Measurements from ENCODE around the gene RNGTT.

RNGTT gene

GRCh38 chr6:88870717-88871330 is 92.6 kb downstream of the RNGTT start:
- H3K9ac ChIP-seq: no peak overlapping the region
- no peaks in the 10 kb centered on the region for H3K4me1 ChIP-seq
- no peaks in the 10 kb centered on the region for H3K27me3 ChIP-seq (ENCODE audit: control insufficient read depth, insufficient read depth, low read length)
- no peak overlapping the region for H3K27ac ChIP-seq
- peak; percentile 64 for TF ChIP-seq CTCF (IDR thresholded peaks at IDR 0.05)
- no peaks in the 10 kb centered on the region for H3K79me2 ChIP-seq
- no peak overlapping the region for H3K4me2 ChIP-seq (ENCODE audit: low read length)
- H2AFZ ChIP-seq: no peak overlapping the region
- no peaks in the 10 kb centered on the region for H3K9me3 ChIP-seq (ENCODE audit: control insufficient read depth, low read length)
- no peaks in the 10 kb centered on the region for H3K36me3 ChIP-seq (ENCODE audit: control insufficient read depth, insufficient read depth, low read length)
- H3K4me3 ChIP-seq (ENCODE audit: low read depth, low read length): no peak overlapping the region

- Histone ChIP-seq H3K9ac (no peak overlapping the region), H3K9me3 (ENCODE audit: control insufficient read depth, low read length) (no peaks in the 10 kb centered on the region), H3K4me1 (no peaks in the 10 kb centered on the region), H3K27ac (no peak overlapping the region), H3K4me3 (ENCODE audit: low read depth, low read length) (no peak overlapping the region), H3K36me3 (ENCODE audit: control insufficient read depth, insufficient read depth, low read length) (no peaks in the 10 kb centered on the region), H3K79me2 (no peaks in the 10 kb centered on the region), H3K4me2 (ENCODE audit: low read length) (no peak overlapping the region), H2AFZ (no peak overlapping the region), H3K27me3 (ENCODE audit: control insufficient read depth, insufficient read depth, low read length) (no peaks in the 10 kb centered on the region)
- no peak for TF ChIP-seq CTCF (IDR thresholded peaks at IDR 0.05)
Measured at GRCh38 chr6:88869263-88870020, 94.0 kb downstream of the RNGTT start.

- TF ChIP-seq CTCF (IDR thresholded peaks at IDR 0.05): no peak
- H3K27me3 ChIP-seq (ENCODE audit: control insufficient read depth, insufficient read depth, low read length): no peaks in the 10 kb centered on the region
- H3K4me1 ChIP-seq: no peaks in the 10 kb centered on the region
- H3K9me3 ChIP-seq (ENCODE audit: control insufficient read depth, low read length): no peaks in the 10 kb centered on the region
- no peak overlapping the region for H3K4me3 ChIP-seq (ENCODE audit: low read depth, low read length)
- H3K27ac ChIP-seq: no peak overlapping the region
- no peak overlapping the region for H3K4me2 ChIP-seq (ENCODE audit: low read length)
- H3K36me3 ChIP-seq (ENCODE audit: control insufficient read depth, insufficient read depth, low read length): no peaks in the 10 kb centered on the region
- no peak overlapping the region for H3K9ac ChIP-seq
- H3K79me2 ChIP-seq: no peaks in the 10 kb centered on the region
- H2AFZ ChIP-seq: no peak overlapping the region
Measured at GRCh38 chr6:88867841-88868731, 95.3 kb downstream of the RNGTT start.

- H3K9ac ChIP-seq: no peak overlapping the region
- no peak for TF ChIP-seq CTCF (IDR thresholded peaks at IDR 0.05)
Measured at GRCh38 chr6:88866856-88867255, 96.6 kb downstream of the RNGTT start.

More at GRCh38 chr6:88866856-88867255, 96.6 kb downstream of the RNGTT start:
- Histone ChIP-seq H3K4me3 (ENCODE audit: low read depth, low read length) (no peak overlapping the region), H3K4me2 (ENCODE audit: low read length) (no peak overlapping the region), H3K79me2 (no peaks in the 10 kb centered on the region), H3K27me3 (ENCODE audit: control insufficient read depth, insufficient read depth, low read length) (no peaks in the 10 kb centered on the region), H3K36me3 (ENCODE audit: control insufficient read depth, insufficient read depth, low read length) (no peaks in the 10 kb centered on the region), H3K9me3 (ENCODE audit: control insufficient read depth, low read length) (no peaks in the 10 kb centered on the region), H3K4me1 (no peaks in the 10 kb centered on the region), H2AFZ (no peak overlapping the region), H3K27ac (no peak overlapping the region)

Measured in parathyroid adenoma (tissue), 2 donors.